Endothelial cell (in vitro differentiated cells): ENCODE data around the gene ASPHD2. TPM values are rescaled to one million over a fixed set of nuclear protein-coding genes. Genes with fewer than 3 reads are reported as not detected.

Experiments used
- DNase-seq: peaks from one replicate; pipeline ENCODE4 v3.0.0; 2021; ENCODE audit warnings: low spot score
- H3K27ac Mint-ChIP-seq: one replicate; pipeline ENCODE4 v1.8.0; 2021; ENCODE audit warnings: mixed read lengths, inconsistent platforms; ENCODE audit not compliant: unreplicated experiment
- H3K27me3 Mint-ChIP-seq: one replicate; pipeline ENCODE4 v1.8.0; 2021; ENCODE audit warnings: mild to moderate bottlenecking, moderate library complexity, mixed read lengths, inconsistent platforms; ENCODE audit not compliant: unreplicated experiment
- H3K36me3 Mint-ChIP-seq: one replicate; pipeline ENCODE4 v1.8.0; 2021; ENCODE audit warnings: mild to moderate bottlenecking, low read depth, mixed read lengths, inconsistent platforms; ENCODE audit not compliant: unreplicated experiment
- H3K4me1 Mint-ChIP-seq: one replicate; pipeline ENCODE4 v1.8.0; 2021; ENCODE audit warnings: mild to moderate bottlenecking, mixed read lengths, inconsistent platforms; ENCODE audit not compliant: unreplicated experiment
- H3K4me3 Mint-ChIP-seq: one replicate; pipeline ENCODE4 v1.8.0; 2021; ENCODE audit warnings: mild to moderate bottlenecking, mixed read lengths, inconsistent platforms; ENCODE audit not compliant: unreplicated experiment
- H3K9me3 Mint-ChIP-seq: one replicate; pipeline ENCODE4 v1.8.0; 2021; ENCODE audit warnings: mixed read lengths, inconsistent platforms; ENCODE audit not compliant: unreplicated experiment
- total RNA-seq: library from RNA; stranded (reverse); fragmentation: NEBNext Ultra II Directional; extraction: Animal tissue kit (Norgen Biotek cat#: 25700); gene quantifications from one replicate; pipeline ENCODE4 v1.2.1, GENCODE V29; 2021; ENCODE audit not compliant: unreplicated experiment
- TF ChIP-seq, protein P1 (sequence below): fragments of 200-600 bp; sonication (generic); IDR thresholded peaks from one replicate; pipeline ENCODE4 v1.5.0; 2021; ENCODE audit warnings: antibody characterized with exemption; ENCODE audit not compliant: unreplicated experiment

The ASPHD2 gene
- total RNA-seq, 1 donor from 2014 or later: 14.5 TPM

GRCh38 chr22:26479043-26479791 lies 50.2 kb downstream of the ASPHD2 start:
- peaks cover 25% of the 10 kb centered on the region for H3K36me3 Mint-ChIP-seq
- TF ChIP-seq, protein P1, sequence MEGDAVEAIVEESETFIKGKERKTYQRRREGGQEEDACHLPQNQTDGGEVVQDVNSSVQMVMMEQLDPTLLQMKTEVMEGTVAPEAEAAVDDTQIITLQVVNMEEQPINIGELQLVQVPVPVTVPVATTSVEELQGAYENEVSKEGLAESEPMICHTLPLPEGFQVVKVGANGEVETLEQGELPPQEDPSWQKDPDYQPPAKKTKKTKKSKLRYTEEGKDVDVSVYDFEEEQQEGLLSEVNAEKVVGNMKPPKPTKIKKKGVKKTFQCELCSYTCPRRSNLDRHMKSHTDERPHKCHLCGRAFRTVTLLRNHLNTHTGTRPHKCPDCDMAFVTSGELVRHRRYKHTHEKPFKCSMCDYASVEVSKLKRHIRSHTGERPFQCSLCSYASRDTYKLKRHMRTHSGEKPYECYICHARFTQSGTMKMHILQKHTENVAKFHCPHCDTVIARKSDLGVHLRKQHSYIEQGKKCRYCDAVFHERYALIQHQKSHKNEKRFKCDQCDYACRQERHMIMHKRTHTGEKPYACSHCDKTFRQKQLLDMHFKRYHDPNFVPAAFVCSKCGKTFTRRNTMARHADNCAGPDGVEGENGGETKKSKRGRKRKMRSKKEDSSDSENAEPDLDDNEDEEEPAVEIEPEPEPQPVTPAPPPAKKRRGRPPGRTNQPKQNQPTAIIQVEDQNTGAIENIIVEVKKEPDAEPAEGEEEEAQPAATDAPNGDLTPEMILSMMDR: no peak
- H3K27me3 Mint-ChIP-seq: peaks cover 3% of the 10 kb centered on the region
- peak overlapping the region; percentile 7 for H3K4me3 Mint-ChIP-seq
- DNase-seq: no peak
- no peaks in the 10 kb centered on the region for H3K9me3 Mint-ChIP-seq
- H3K27ac Mint-ChIP-seq: peak overlapping the region; percentile 33
- H3K4me1 Mint-ChIP-seq: peaks cover 31% of the 10 kb centered on the region

DNA sequence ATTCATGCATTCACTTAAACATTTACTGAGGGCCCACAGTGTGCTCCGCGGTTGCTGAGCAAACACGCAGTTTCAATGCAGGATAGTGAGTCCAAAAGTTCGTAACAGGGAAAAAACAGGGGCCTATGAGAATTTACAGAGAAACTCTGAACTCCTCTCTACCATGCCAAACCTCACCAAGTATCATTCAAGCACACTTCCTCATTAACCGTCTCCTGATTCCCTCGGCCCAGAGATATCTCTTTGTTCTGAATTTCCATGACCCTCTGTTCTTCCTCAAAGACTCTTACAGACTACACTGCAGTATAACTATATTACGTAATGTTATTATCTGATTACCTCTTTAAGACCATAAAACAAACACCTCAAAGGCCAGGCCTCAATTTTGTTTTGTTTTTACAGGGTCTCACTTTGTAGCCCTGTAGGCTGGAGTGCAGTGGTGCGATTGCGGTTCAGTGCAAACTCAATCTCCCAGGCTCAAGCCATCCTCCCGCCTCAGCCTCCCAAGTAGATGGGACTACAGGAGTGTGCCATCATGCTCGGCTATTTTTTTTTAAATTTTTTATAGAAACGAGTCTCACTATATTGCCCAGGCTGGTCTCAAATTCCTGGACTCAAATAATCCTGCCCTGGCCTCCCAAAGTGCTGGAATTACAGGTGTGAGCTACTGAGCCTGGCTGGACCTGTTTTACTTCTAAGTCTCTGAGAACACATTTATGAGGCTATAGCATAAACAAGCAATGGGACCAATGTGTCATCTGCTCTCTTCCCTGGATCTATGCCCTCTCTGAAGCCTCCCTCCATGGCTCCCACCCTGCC lies 50.9 kb downstream of the ASPHD2 start:
- no peak for DNase-seq
- Mint-ChIP-seq H3K9me3 (no peaks in the 10 kb centered on the region), H3K4me3 (peak overlapping the region; percentile 7), H3K27me3 (peaks cover 3% of the 10 kb centered on the region), H3K4me1 (peaks cover 34% of the 10 kb centered on the region), H3K36me3 (peaks cover 25% of the 10 kb centered on the region), H3K27ac (peak overlapping the region; percentile 33)
- TF ChIP-seq, protein P1: no peak

DNA sequence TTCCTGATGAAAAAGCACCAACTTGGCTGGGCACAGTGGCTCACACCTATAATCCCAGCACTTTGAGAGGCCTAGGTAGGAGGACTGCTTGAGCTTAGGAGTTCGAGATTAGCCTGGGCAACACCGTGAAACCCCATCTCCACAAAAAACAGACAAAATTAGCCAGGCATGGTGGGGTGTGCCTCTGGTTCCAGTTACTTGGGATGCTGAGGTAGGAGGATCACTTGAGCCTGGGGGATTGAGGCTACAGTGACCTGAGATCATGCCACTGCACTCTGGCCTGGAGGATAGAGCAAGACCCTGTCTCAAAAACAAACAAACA lies 51.5 kb downstream of the ASPHD2 start:
- peaks cover 25% of the 10 kb centered on the region for H3K36me3 Mint-ChIP-seq
- H3K4me1 Mint-ChIP-seq: peaks cover 34% of the 10 kb centered on the region
- no peaks in the 10 kb centered on the region for H3K9me3 Mint-ChIP-seq
- H3K27me3 Mint-ChIP-seq: peaks cover 3% of the 10 kb centered on the region
- no peak for DNase-seq
- H3K27ac Mint-ChIP-seq: no peak overlapping the region
- TF ChIP-seq, protein P1: no peak
- H3K4me3 Mint-ChIP-seq: no peak overlapping the region

- Mint-ChIP-seq H3K27ac (no peak overlapping the region), H3K9me3 (no peaks in the 10 kb centered on the region), H3K4me1 (peaks cover 34% of the 10 kb centered on the region), H3K4me3 (no peak overlapping the region), H3K27me3 (peaks cover 3% of the 10 kb centered on the region), H3K36me3 (peaks cover 25% of the 10 kb centered on the region)
- DNase-seq: no peak
- TF ChIP-seq, protein P1: no peak
These were observed 52.1 kb downstream of the ASPHD2 start for GRCh38 chr22:26481112-26481693.
